Endothelial cell of umbilical vein (primary cell): ENCODE measurements around the gene B3GNT3. TPM values are rescaled to one million over a fixed set of nuclear protein-coding genes. Genes with fewer than 3 reads are reported as not detected.

Experiments used
- BruUV-seq: library from RNA; stranded (reverse); fragments of 400-500 nt; replicated peaks from 2 replicates; lab custom pipeline; 2021; lab: Mats Ljungman, UMichigan
- CTCF ChIA-PET: fragments of 300-600, 350-600 bp; sonication (Branson Sonifier 250); formaldehyde crosslinking; loops from one replicate; lab custom pipeline; 2021; ENCODE audit warnings: antibody characterized with exemption, inconsistent platforms; lab: Charles Lee
- POLR2A ChIA-PET: fragments of 300-600, 350-600 bp; sonication (Branson Sonifier 250); formaldehyde crosslinking; loops from one replicate; lab custom pipeline; 2021; ENCODE audit warnings: antibody characterized with exemption, inconsistent platforms; lab: Charles Lee
- DNase-seq: peaks from one replicate; pipeline ENCODE4 v3.0.0-alpha.2; 2011; ENCODE audit warnings: low read depth, low spot score
- FAIRE-seq: peaks from 2 replicates; lab custom pipeline; 2011; peaks lifted over from hg19 to GRCh38; lab: Jason Lieb, UNC
- H2AFZ ChIP-seq: 2 replicates; pipeline ENCODE4 v1.6.0; 2012; ENCODE audit warnings: low read depth, low read length, control low read depth, inconsistent platforms
- H3K27ac ChIP-seq: 2 replicates; pipeline ENCODE4 v1.5.1; 2011; ENCODE audit warnings: low read depth, mild to moderate bottlenecking, control low read depth, low read length, moderate library complexity; ENCODE audit not compliant: insufficient read depth
- H3K27me3 ChIP-seq, 2 experiments: 2 replicates each; pipeline versions ENCODE4 v1.6.0 to v1.6.1; 2011; ENCODE audit warnings: low read length in 2 of 2, mixed read lengths in 1 of 2; ENCODE audit not compliant: control insufficient read depth in 2 of 2, insufficient read depth in 2 of 2
- H3K36me3 ChIP-seq, 2 experiments: 2 replicates in 1 of 2; 3 replicates in 1 of 2; pipeline ENCODE4 v1.5.1; 2011; ENCODE audit warnings: low read length in 2 of 2, mild to moderate bottlenecking in 1 of 2, moderate library complexity in 1 of 2; ENCODE audit not compliant: control insufficient read depth in 2 of 2, insufficient read depth in 2 of 2; ENCODE audit errors: extremely low read depth in 1 of 2
- H3K4me1 ChIP-seq: 3 replicates; pipeline ENCODE4 v1.5.1; 2011; ENCODE audit warnings: mild to moderate bottlenecking, low read length; ENCODE audit not compliant: control insufficient read depth, insufficient read depth; ENCODE audit errors: extremely low read depth
- H3K4me2 ChIP-seq: 2 replicates; pipeline ENCODE4 v1.6.1; 2011; ENCODE audit warnings: low read length, control low read depth, mixed read lengths; ENCODE audit not compliant: insufficient read depth
- H3K4me3 ChIP-seq, 3 experiments: fragments of 200-600 bp in 1 of 3; sonication (generic), shearing (Covaris generic) in 1 of 3; replicated peaks in 1 of 3; 2 replicates each; pipeline ENCODE4 v1.5.1; 2011 to 2016; ENCODE audit warnings: control low read depth in 3 of 3, low read length in 3 of 3, mild to moderate bottlenecking in 2 of 3, inconsistent platforms in 1 of 3, low read depth in 1 of 3, moderate library complexity in 1 of 3; ENCODE audit not compliant: insufficient read depth in 1 of 3
- H3K79me2 ChIP-seq: 2 replicates; pipeline ENCODE4 v1.6.0; 2012; ENCODE audit warnings: low read length, inconsistent platforms; ENCODE audit not compliant: control insufficient read depth, insufficient read depth
- H3K9ac ChIP-seq: replicated peaks from 2 replicates; pipeline ENCODE3; 2011; ENCODE audit warnings: low read length, control low read depth; ENCODE audit not compliant: insufficient read depth; ENCODE audit errors: extremely low read depth
- H3K9me1 ChIP-seq: replicated peaks from 3 replicates; pipeline ENCODE4 v1.6.0; 2011; ENCODE audit warnings: mild to moderate bottlenecking, low read length; ENCODE audit not compliant: control insufficient read depth, insufficient read depth; ENCODE audit errors: extremely low read depth
- H3K9me3 ChIP-seq: replicated peaks from 2 replicates; pipeline ENCODE4 v1.5.1; 2012; ENCODE audit warnings: low read length, inconsistent platforms; ENCODE audit not compliant: control insufficient read depth, insufficient read depth
- H4K20me1 ChIP-seq: replicated peaks from 2 replicates; pipeline ENCODE3; 2011; ENCODE audit warnings: mild to moderate bottlenecking, low read length; ENCODE audit not compliant: control insufficient read depth, insufficient read depth; ENCODE audit errors: extremely low read depth
- EZH2 ChIP-seq: IDR thresholded peaks from 2 replicates; pipeline ENCODE4 v1.6.1; 2012; ENCODE audit warnings: borderline replicate concordance, low read depth, mild to moderate bottlenecking, moderate library complexity, low read length, inconsistent platforms; ENCODE audit not compliant: severe bottlenecking
- FOS ChIP-seq: IDR thresholded peaks from 2 replicates; pipeline ENCODE4 v1.6.1; 2011; ENCODE audit warnings: mild to moderate bottlenecking, low read length, moderate library complexity, borderline replicate concordance; ENCODE audit not compliant: insufficient read depth
- GATA2 ChIP-seq: IDR thresholded peaks from 2 replicates; pipeline ENCODE4 v1.7.0; 2011; ENCODE audit warnings: low read depth, mild to moderate bottlenecking, moderate library complexity, mixed read lengths, low read length; ENCODE audit not compliant: insufficient read length, insufficient read depth
- JUN ChIP-seq: IDR thresholded peaks from 2 replicates; pipeline ENCODE4 v1.6.1; 2011; ENCODE audit warnings: borderline replicate concordance, low read depth; ENCODE audit not compliant: insufficient read length, insufficient read depth
- MYC ChIP-seq: IDR thresholded peaks from one replicate; pipeline ENCODE4 v1.6.1; 2011; ENCODE audit warnings: mild to moderate bottlenecking, low read depth, low read length
- POLR2A ChIP-seq: IDR thresholded peaks from 2 replicates; pipeline ENCODE4 v1.6.1; 2012; ENCODE audit warnings: low read depth, mild to moderate bottlenecking, control low read depth, low read length
- POLR2AphosphoS5 ChIP-seq: IDR thresholded peaks from 2 replicates; pipeline ENCODE4 v1.6.1; 2012; ENCODE audit warnings: low read depth, mild to moderate bottlenecking, control low read depth, low read length, moderate library complexity; ENCODE audit not compliant: insufficient read depth
- dilution Hi-C: fragments of 300-500 bp; cut with MboI; formaldehyde crosslinking; loops from one replicate; pipeline ENCODE4 v1.15.0; 2019; ENCODE audit warnings: low sequenced_read_pairs; ENCODE audit not compliant: extremely low pct_ligation_motif_present
- intact Hi-C: fragments of 100-400 bp; cut with micrococcal nuclease; formaldehyde crosslinking; loops from one replicate; pipeline ENCODE4 v1.10.0; 2022
- polyA plus RNA-seq, 4 experiments: library from polyadenylated mRNA; depleted of rRNA in 3 of 4; stranded (reverse) in 3 of 4; unstranded in 1 of 4; fragments of >200 nt; gene quantifications; 2 replicates each; pipeline versions ENCODE4 v1.2.1 to v1.2.3, GENCODE V29; 2011 to 2012; ENCODE audit warnings: missing spikeins in 1 of 4
- total RNA-seq: library from RNA; stranded (reverse); gene quantifications from 2 replicates; pipeline ENCODE4 v1.2.3, GENCODE V29; 2021
- TF ChIP-seq, protein P1 (sequence below): IDR thresholded peaks from 2 replicates; pipeline ENCODE4 v1.6.1; 2011; ENCODE audit not compliant: insufficient read depth, insufficient read length
- TF ChIP-seq, protein P2 (sequence below), 2 donors: IDR thresholded peaks; 1 replicate in 1 of 2; 2 replicates in 1 of 2; pipeline ENCODE4 v1.5.1; 2011; ENCODE audit warnings: low read length in 2 of 2, mild to moderate bottlenecking in 2 of 2, moderate library complexity in 2 of 2, control low read depth in 1 of 2, inconsistent platforms in 1 of 2, low read depth in 1 of 2; ENCODE audit not compliant: insufficient read depth in 1 of 2; ENCODE audit errors: extremely low read depth in 1 of 2

B3GNT3 gene
- total and polyA plus RNA-seq, 2 donors (not counting 3 experiments of a cell fraction or from before 2014, with no cell fraction given), result 0.10 TPM; not detected in 1

DNA sequence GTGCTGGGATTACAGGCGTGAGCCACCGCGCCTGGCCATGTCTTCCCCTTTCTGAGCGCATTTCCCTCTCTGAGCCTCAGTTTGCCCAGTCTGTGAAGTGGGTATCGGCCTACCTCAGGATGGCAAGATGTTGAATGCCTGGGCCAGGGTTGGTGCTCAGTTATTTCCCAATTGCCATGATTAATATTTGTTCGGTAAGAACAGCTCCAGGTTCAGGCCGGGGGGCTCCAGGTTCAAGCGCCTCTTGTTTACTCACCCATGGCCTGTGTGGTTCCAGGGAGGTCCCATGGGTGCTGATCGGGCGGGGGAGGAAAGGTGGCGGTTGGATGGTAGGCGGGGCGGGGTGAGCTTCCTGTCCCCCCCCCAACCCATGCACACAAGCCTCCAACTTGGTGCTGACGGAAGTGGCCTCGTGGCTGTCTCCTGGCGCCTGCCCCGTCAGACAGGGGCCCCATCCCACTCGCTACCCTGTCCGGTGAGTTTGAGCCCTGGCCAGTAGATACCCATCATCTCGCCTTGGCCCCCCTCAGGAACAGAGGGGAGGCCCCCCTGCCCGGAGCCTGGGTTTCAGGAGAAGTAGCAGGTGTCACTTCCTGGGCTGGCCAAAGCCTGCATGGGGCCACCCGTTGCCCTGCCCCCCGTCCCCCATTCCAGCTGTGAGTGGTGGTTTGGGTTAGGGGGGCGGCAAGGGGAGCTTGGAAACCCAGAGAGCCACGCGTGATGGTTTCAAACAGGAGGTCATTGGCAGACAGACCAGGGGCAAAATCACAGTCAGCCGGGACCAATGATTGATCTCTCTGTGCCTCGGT lies 43.6 kb upstream of the B3GNT3 start, which contains the start of gene FCHO1:
FCHO1 (plus strand) TSS at position 375 of the 809 bp plus-strand sequence. CDS start 3,688 bp downstream, outside the sequence.
- no peak within 1 kb of the TSS for H2AFZ ChIP-seq
- no peaks in the 10 kb centered on the region for H3K79me2 ChIP-seq
- H3K4me3 ChIP-seq, result no peak within 1 kb of the TSS
- H3K4me1 ChIP-seq, result peaks cover 4% of the 10 kb centered on the region
- no peak within 1 kb of the TSS for H3K9ac ChIP-seq
- dilution Hi-C loops, result no loop called here
- no peak within 1 kb of the TSS for H3K27ac ChIP-seq
- peaks cover 0 to 2% of the 10 kb centered on the region in 2 experiments for H3K27me3 ChIP-seq
- no peak for TF ChIP-seq GATA2
- no peak for TF ChIP-seq JUN
- no peak for TF ChIP-seq POLR2A
- no peak for TF ChIP-seq POLR2AphosphoS5
- TF ChIP-seq MYC, result no peak
- no peak for TF ChIP-seq EZH2
- TF ChIP-seq FOS, result no peak
- TF ChIP-seq, protein P1, sequence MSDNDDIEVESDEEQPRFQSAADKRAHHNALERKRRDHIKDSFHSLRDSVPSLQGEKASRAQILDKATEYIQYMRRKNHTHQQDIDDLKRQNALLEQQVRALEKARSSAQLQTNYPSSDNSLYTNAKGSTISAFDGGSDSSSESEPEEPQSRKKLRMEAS, result no peak
- TF ChIP-seq, protein P2, sequence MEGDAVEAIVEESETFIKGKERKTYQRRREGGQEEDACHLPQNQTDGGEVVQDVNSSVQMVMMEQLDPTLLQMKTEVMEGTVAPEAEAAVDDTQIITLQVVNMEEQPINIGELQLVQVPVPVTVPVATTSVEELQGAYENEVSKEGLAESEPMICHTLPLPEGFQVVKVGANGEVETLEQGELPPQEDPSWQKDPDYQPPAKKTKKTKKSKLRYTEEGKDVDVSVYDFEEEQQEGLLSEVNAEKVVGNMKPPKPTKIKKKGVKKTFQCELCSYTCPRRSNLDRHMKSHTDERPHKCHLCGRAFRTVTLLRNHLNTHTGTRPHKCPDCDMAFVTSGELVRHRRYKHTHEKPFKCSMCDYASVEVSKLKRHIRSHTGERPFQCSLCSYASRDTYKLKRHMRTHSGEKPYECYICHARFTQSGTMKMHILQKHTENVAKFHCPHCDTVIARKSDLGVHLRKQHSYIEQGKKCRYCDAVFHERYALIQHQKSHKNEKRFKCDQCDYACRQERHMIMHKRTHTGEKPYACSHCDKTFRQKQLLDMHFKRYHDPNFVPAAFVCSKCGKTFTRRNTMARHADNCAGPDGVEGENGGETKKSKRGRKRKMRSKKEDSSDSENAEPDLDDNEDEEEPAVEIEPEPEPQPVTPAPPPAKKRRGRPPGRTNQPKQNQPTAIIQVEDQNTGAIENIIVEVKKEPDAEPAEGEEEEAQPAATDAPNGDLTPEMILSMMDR (IDR thresholded peaks at IDR 0.05; ENCODE audit: extremely low read depth in 1 of 2, insufficient read depth in 1 of 2, low read depth in 1 of 2, low read length in 2 of 2), result no peak
- no peak within 1 kb of the TSS for H3K4me2 ChIP-seq
- FAIRE-seq (no peak), DNase-seq (no peak)
- ChIA-PET CTCF (no interaction called here), POLR2A (no interaction called here)
- no peaks in the 10 kb centered on the region for H3K9me1 ChIP-seq
- intact Hi-C loops, result no loop called here
- no TSS peak for BruUV-seq
- no peaks in the 10 kb centered on the region for H4K20me1 ChIP-seq
- H3K9me3 ChIP-seq, result no peaks in the 10 kb centered on the region
- H3K36me3 ChIP-seq, result no peaks in the 10 kb centered on the region
